B cell (primary cell): ENCODE results near the gene LRBA. TPM values are rescaled to one million over a fixed set of nuclear protein-coding genes. Genes with fewer than 3 reads are reported as not detected.

ENCODE experiments used
- ATAC-seq: fragments of 200-7000 bp; cut with Tn5 transposase; one replicate; pipeline ENCODE4 v1.10.0; 2021; ENCODE audit warnings: low read depth, mild to moderate bottlenecking, moderate number of reproducible peaks, moderate library complexity
- CTCF ChIA-PET: fragments of 350-600 bp; sonication (Branson Sonifier 250); formaldehyde crosslinking; loops from one replicate; lab custom pipeline; 2021; ENCODE audit warnings: antibody characterized with exemption, inconsistent platforms; lab: Charles Lee
- POLR2A ChIA-PET: fragments of 350-600 bp; sonication (Branson Sonifier 250); formaldehyde crosslinking; loops from one replicate; lab custom pipeline; 2021; ENCODE audit warnings: antibody characterized with exemption; lab: Charles Lee
- DNase-seq: peaks from one replicate; pipeline ENCODE4 v3.0.0; 2013
- H2AFZ ChIP-seq: 2 replicates; pipeline ENCODE4 v1.6.1; 2012; ENCODE audit warnings: mild to moderate bottlenecking, low read depth, low read length; ENCODE audit not compliant: insufficient read depth, poor library complexity, severe bottlenecking
- H3K27ac ChIP-seq, 2 donors: 1 replicate in 1 of 2; 2 replicates in 1 of 2; pipeline ENCODE4 v1.5.1; 2012 to 2013; ENCODE audit warnings: low read length in 2 of 2, mild to moderate bottlenecking in 2 of 2, moderate library complexity in 1 of 2
- H3K27me3 ChIP-seq, 4 experiments: fragments of 200-600 bp in 1 of 4; sonication (generic) in 1 of 4; replicated peaks in 1 of 4; 1 replicate in 2 of 4; 2 replicates in 2 of 4; pipeline versions ENCODE4 v1.6.1 to v1.7.0; 2013 to 2016; ENCODE audit warnings: low read length in 3 of 4, mild to moderate bottlenecking in 2 of 4, mixed read lengths in 1 of 4, moderate library complexity in 1 of 4; ENCODE audit not compliant: insufficient read depth in 4 of 4, control insufficient read depth in 3 of 4; ENCODE audit errors: control extremely low read depth in 1 of 4
- H3K36me3 ChIP-seq, 2 experiments: replicated peaks in 1 of 2; 1 replicate in 1 of 2; 2 replicates in 1 of 2; pipeline versions ENCODE4 v1.6.1 to v1.7.1; 2013; ENCODE audit warnings: low read length in 1 of 2; ENCODE audit not compliant: insufficient read depth in 2 of 2, control insufficient read depth in 1 of 2; ENCODE audit errors: control extremely low read depth in 1 of 2, extremely low read depth in 1 of 2
- H3K4me1 ChIP-seq, 2 donors: fragments of 200-600 bp in 1 of 2; sonication (generic) in 1 of 2; 1 replicate in 1 of 2; 2 replicates in 1 of 2; pipeline versions ENCODE4 v1.5.1 to v1.6.1; 2013 to 2017; ENCODE audit warnings: low read length in 2 of 2; ENCODE audit not compliant: control insufficient read depth in 2 of 2, insufficient read depth in 2 of 2
- H3K4me2 ChIP-seq: replicated peaks from 2 replicates; pipeline ENCODE3; 2012; ENCODE audit warnings: mild to moderate bottlenecking, low read depth, low read length; ENCODE audit not compliant: poor library complexity, severe bottlenecking
- H3K4me3 ChIP-seq, 5 experiments: fragments of 200-600 bp in 1 of 5; sonication (generic) in 1 of 5; 1 replicate in 3 of 5; 2 replicates in 2 of 5; pipeline versions ENCODE4 v1.5.1 to v1.7.0; 2011 to 2016; ENCODE audit warnings: low read length in 4 of 5, mild to moderate bottlenecking in 4 of 5, low read depth in 2 of 5, control low read depth in 1 of 5, moderate library complexity in 1 of 5; ENCODE audit not compliant: insufficient read depth in 1 of 5; ENCODE audit errors: control extremely low read depth in 1 of 5, extremely low read depth in 1 of 5
- H3K79me2 ChIP-seq: fragments of 200-600 bp; sonication (generic); one replicate; pipeline ENCODE4 v1.6.0; 2016; ENCODE audit warnings: low read length; ENCODE audit not compliant: control insufficient read depth, insufficient read depth
- H3K9ac ChIP-seq: fragments of 200-600 bp; sonication (generic); 2 replicates; pipeline ENCODE4 v1.6.1; 2017; ENCODE audit warnings: mild to moderate bottlenecking, low read length, moderate library complexity
- H3K9me3 ChIP-seq, 3 donors: one replicate each; pipeline versions ENCODE4 v1.6.1 to v1.7.1; 2013; ENCODE audit warnings: low read length in 2 of 3; ENCODE audit not compliant: control insufficient read depth in 2 of 3, insufficient read depth in 1 of 3; ENCODE audit errors: control extremely low read depth in 1 of 3
- H4K20me1 ChIP-seq: 2 replicates; pipeline ENCODE4 v1.6.0; 2012; ENCODE audit warnings: mild to moderate bottlenecking, low read length; ENCODE audit not compliant: insufficient read depth, control insufficient read depth, poor library complexity, severe bottlenecking
- H3K27ac Mint-ChIP-seq: one replicate; pipeline ENCODE4 v1.8.0; 2021; ENCODE audit warnings: mixed read lengths
- H3K27me3 Mint-ChIP-seq: one replicate; pipeline ENCODE4 v1.8.0; 2021; ENCODE audit warnings: mixed read lengths
- H3K4me1 Mint-ChIP-seq: one replicate; pipeline ENCODE4 v1.8.0; 2021; ENCODE audit warnings: mixed read lengths
- H3K4me3 Mint-ChIP-seq: one replicate; pipeline ENCODE4 v1.8.0; 2021; ENCODE audit warnings: mixed read lengths
- H3K9me3 Mint-ChIP-seq: one replicate; pipeline ENCODE4 v1.8.0; 2022; ENCODE audit warnings: mixed read lengths; ENCODE audit not compliant: insufficient read depth
- CTCF ChIP-seq: fragments of 200-600 bp; IDR thresholded peaks from one replicate; pipeline ENCODE4 v1.8.0; 2022; ENCODE audit warnings: antibody characterized with exemption, mild to moderate bottlenecking
- EZH2 ChIP-seq: IDR thresholded peaks from 2 replicates; pipeline ENCODE4 v1.6.1; 2012; ENCODE audit warnings: borderline replicate concordance, low read depth, mild to moderate bottlenecking, moderate library complexity, low read length; ENCODE audit not compliant: insufficient read depth, poor library complexity, severe bottlenecking
- WGBS: methylation state at CpG from one replicate; pipeline ENCODE4 v1.1.5; 2013; ENCODE audit warnings: missing lambda C conversion rate; ENCODE audit not compliant: insufficient coverage; 5-methylcytosine and 5-hydroxymethylcytosine counted together
- intact Hi-C: fragments of 100-400 bp; cut with micrococcal nuclease; formaldehyde crosslinking; loops from one replicate; pipeline ENCODE4 v1.10.0; 2022
- polyA plus RNA-seq: library from polyadenylated mRNA; depleted of rRNA; stranded (reverse); fragments of >200 nt; gene quantifications from 2 replicates; pipeline ENCODE4 v1.2.3, GENCODE V29; 2012
- total RNA-seq, 2 donors: library from RNA; stranded (reverse); fragments of 120-200 nt in 1 of 2; gene quantifications; 1 replicate in 1 of 2; 2 replicates in 1 of 2; pipeline versions ENCODE4 v1.2.3 to v1.2.4, GENCODE V29; 2013 to 2022

LRBA gene
- total and polyA plus RNA-seq, 2 donors (not counting 1 experiment from before 2014, with no cell fraction given) = 17.5 to 86.7 TPM

DNA sequence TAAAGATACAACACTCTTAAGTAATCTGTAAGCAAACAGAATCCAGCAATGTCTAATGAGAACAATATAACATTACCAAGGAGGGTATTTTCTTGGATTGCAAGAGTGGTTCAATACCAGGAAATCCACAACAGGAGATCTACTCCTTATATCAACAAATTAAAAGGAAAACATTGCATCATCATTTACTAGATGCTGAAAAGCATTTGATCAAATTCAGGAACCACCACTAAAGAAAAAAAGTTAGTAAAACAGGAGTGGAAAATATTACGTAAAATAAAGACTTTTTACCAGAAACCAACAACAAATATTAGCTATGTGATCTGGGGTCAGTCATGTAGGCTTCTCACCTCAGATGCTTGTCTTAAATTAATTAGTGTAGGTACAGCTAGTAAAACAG lies 499.9 kb downstream of the LRBA start:
- H3K27me3 ChIP-seq = no peaks in the 10 kb centered on the region
- H4K20me1 ChIP-seq = no peaks in the 10 kb centered on the region
- no peak for TF ChIP-seq CTCF
- TF ChIP-seq EZH2 = no peak
- Mint-ChIP-seq H3K9me3 (no peaks in the 10 kb centered on the region), H3K27ac (no peak overlapping the region), H3K4me3 (no peak overlapping the region), H3K27me3 (no peaks in the 10 kb centered on the region), H3K4me1 (no peaks in the 10 kb centered on the region)
- no peaks in the 10 kb centered on the region for H3K4me1 ChIP-seq
- no peak overlapping the region for H3K4me2 ChIP-seq
- ChIA-PET POLR2A (no interaction called here), CTCF (interaction anchor here (0.6 kb wide), 1 partner anchor 560 kb away, joined by 4 read pairs; no protein-coding TSS in a partner anchor)
- no peak overlapping the region for H3K27ac ChIP-seq
- H3K4me3 ChIP-seq = no peak overlapping the region
- intact Hi-C loops = no loop called here
- ATAC-seq = no peak
- no peak for DNase-seq
- H2AFZ ChIP-seq = no peak overlapping the region
- no peaks in the 10 kb centered on the region for H3K9me3 ChIP-seq
- no peaks in the 10 kb centered on the region for H3K36me3 ChIP-seq
- H3K9ac ChIP-seq = no peak overlapping the region
- no CpG with 5 or more reads among the region's 1 CpG for WGBS
- H3K79me2 ChIP-seq = no peaks in the 10 kb centered on the region

DNA sequence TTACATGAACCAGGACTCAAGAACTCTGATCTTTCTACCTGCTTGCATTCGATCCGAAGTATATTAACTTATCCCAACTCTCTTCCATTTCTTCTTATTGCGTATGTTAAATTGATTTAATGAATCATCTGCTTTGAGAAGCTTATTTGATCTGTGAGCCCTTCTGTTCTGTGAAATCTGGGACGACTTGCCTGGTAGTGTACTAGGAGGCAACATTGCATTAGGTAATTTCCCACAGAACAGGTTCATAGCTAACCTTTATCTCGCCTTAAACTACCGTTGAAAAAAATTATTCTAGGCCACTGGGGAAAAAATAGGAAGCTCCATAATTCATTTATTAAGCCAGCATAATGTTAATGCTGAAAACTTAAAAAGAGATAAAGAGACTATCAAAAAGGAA lies 500.4 kb downstream of the LRBA start:
- Histone ChIP-seq H3K4me2 (no peak overlapping the region), H3K79me2 (no peaks in the 10 kb centered on the region), H3K27ac (no peak overlapping the region), H3K36me3 (no peaks in the 10 kb centered on the region), H3K27me3 (no peaks in the 10 kb centered on the region), H3K9me3 (no peaks in the 10 kb centered on the region), H3K4me1 (no peaks in the 10 kb centered on the region), H2AFZ (no peak overlapping the region), H4K20me1 (no peaks in the 10 kb centered on the region), H3K4me3 (no peak overlapping the region), H3K9ac (no peak overlapping the region)
- ChIA-PET CTCF (interaction anchor here (0.6 kb wide), 1 partner anchor 560 kb away, joined by 4 read pairs; no protein-coding TSS in a partner anchor), POLR2A (no interaction called here)
- Mint-ChIP-seq H3K9me3 (no peaks in the 10 kb centered on the region), H3K4me3 (no peak overlapping the region), H3K4me1 (no peaks in the 10 kb centered on the region), H3K27me3 (no peaks in the 10 kb centered on the region), H3K27ac (no peak overlapping the region)
- TF ChIP-seq EZH2 (no peak), CTCF (no peak)
- WGBS = no CpG with 5 or more reads among the region's 6 CpGs
- DNase-seq (no peak), ATAC-seq (no peak)
- intact Hi-C loops = no loop called here
